Stimulated activated CD4-positive, alpha-beta T cell treated with anti-CD3 and anti-CD28 coated beads, Interleukin-12 subunit alpha, Interleukin-12 subunit beta, amount 100 ng/mL, for 24 hours (primary cell): ENCODE data around the gene SNX18.
A peak's percentile ranks its signal among the peaks of the same experiment; 100 is the strongest.
"Not testable (repeated sequence)": the region's sequence is repeated elsewhere in the genome, so short reads cannot be mapped to it uniquely, and the experiment has no call there.

Experiments
- DNase-seq, 2 experiments: peaks; one replicate each; pipeline ENCODE4 v3.0.0-alpha.2; 2020; ENCODE audit warnings: low read depth in 2 of 2

SNX18 gene

GRCh38 chr5:54517512-54518145 is at the start of gene SNX18:
Gene SNX18 (plus strand): TSS chr5:54517759. CDS start chr5:54517953, 194 bp downstream.
- DNase-seq, result peak; percentile 79 to 81

- no peak for DNase-seq
These were observed 47.9 kb upstream of the SNX18 start for GRCh38 chr5:54469622-54470021.

GRCh38 chr5:54470128-54470527 is 47.4 kb upstream of the SNX18 start:
- DNase-seq, result no peak

GRCh38 chr5:54470677-54471076 is 46.9 kb upstream of the SNX18 start:
- DNase-seq, result no peak

- no peak for DNase-seq
These were observed 46.2 kb upstream of the SNX18 start for GRCh38 chr5:54471398-54471797.

GRCh38 chr5:54476682-54477081 is 40.9 kb upstream of the SNX18 start:
- DNase-seq, result no peak

- DNase-seq, result no peak
These were observed 39.5 kb upstream of the SNX18 start for GRCh38 chr5:54477941-54478478.

- no peak for DNase-seq
These were observed 37.3 kb upstream of the SNX18 start for GRCh38 chr5:54480296-54480695.

- no peak for DNase-seq
These were observed 33.2 kb upstream of the SNX18 start for GRCh38 chr5:54484219-54484894.

- not testable (repeated sequence) for DNase-seq
These were observed 31.9 kb upstream of the SNX18 start for GRCh38 chr5:54485659-54486058.

GRCh38 chr5:54489648-54489979 is 27.9 kb upstream of the SNX18 start:
- not testable (repeated sequence) for DNase-seq

- DNase-seq, result no peak
These were observed 26.2 kb upstream of the SNX18 start for GRCh38 chr5:54491326-54491725.

- no peak for DNase-seq
These were observed 25.4 kb upstream of the SNX18 start for GRCh38 chr5:54492178-54492577.

- no peak for DNase-seq
These were observed 22.5 kb upstream of the SNX18 start for GRCh38 chr5:54495027-54495426.

- no peak for DNase-seq
These were observed 3.3 kb upstream of the SNX18 start for GRCh38 chr5:54514291-54514690.

GRCh38 chr5:54514841-54515432 is 2.6 kb upstream of the SNX18 start:
- no peak for DNase-seq

GRCh38 chr5:54515634-54516033 is 1.9 kb upstream of the SNX18 start:
- no peak for DNase-seq

- no peak for DNase-seq
These were observed 1.4 kb upstream of the SNX18 start for GRCh38 chr5:54516051-54516655.

GRCh38 chr5:54517174-54517511 is 416 bp upstream of the SNX18 start:
- no peak for DNase-seq

- DNase-seq, result peak; percentile 28 to 41
These were observed 723 bp downstream of the SNX18 start for GRCh38 chr5:54518146-54518817.

- DNase-seq, result no peak
These were observed 1.4 kb downstream of the SNX18 start for GRCh38 chr5:54518818-54519508.

- DNase-seq, result no peak
These were observed 1.9 kb downstream of the SNX18 start for GRCh38 chr5:54519509-54519876.
